ENCODE results near the gene NRSN2. TPM values are rescaled to one million over a fixed set of nuclear protein-coding genes. Genes with fewer than 3 reads are reported as not detected.
"Not testable (repeated sequence)": the region's sequence is repeated elsewhere in the genome, so short reads cannot be mapped to it uniquely, and the experiment has no call there.

The NRSN2 gene
- total RNA-seq, 1 experiment from 2014 or later: 0.42 TPM

- H3K27ac Mint-ChIP-seq (ENCODE audit: unreplicated experiment): peak overlapping the region; percentile 97
- peak; percentile 83 for DNase-seq
- peaks cover 53% of the 10 kb centered on the region for H3K4me1 Mint-ChIP-seq (ENCODE audit: low read depth, unreplicated experiment)
- peak overlapping the region; percentile 26 for H3K4me3 Mint-ChIP-seq (ENCODE audit: low read depth, unreplicated experiment)
- CTCF ChIA-PET: interaction anchor here (0.6 to 1.6 kb wide), 10 partner anchors 9 to 41 kb away, joined by 3 to 9 read pairs (median 4); partner anchors contain the start of genes RBCK1 and TRIB3
- H3K27me3 Mint-ChIP-seq (ENCODE audit: unreplicated experiment): no peaks in the 10 kb centered on the region
- peaks cover 29% of the 10 kb centered on the region for H3K36me3 Mint-ChIP-seq (ENCODE audit: insufficient read depth, unreplicated experiment)
- intact Hi-C loops (cut with micrococcal nuclease; ENCODE audit: unreplicated experiment): no loop called here
- TF ChIP-seq, protein P1, sequence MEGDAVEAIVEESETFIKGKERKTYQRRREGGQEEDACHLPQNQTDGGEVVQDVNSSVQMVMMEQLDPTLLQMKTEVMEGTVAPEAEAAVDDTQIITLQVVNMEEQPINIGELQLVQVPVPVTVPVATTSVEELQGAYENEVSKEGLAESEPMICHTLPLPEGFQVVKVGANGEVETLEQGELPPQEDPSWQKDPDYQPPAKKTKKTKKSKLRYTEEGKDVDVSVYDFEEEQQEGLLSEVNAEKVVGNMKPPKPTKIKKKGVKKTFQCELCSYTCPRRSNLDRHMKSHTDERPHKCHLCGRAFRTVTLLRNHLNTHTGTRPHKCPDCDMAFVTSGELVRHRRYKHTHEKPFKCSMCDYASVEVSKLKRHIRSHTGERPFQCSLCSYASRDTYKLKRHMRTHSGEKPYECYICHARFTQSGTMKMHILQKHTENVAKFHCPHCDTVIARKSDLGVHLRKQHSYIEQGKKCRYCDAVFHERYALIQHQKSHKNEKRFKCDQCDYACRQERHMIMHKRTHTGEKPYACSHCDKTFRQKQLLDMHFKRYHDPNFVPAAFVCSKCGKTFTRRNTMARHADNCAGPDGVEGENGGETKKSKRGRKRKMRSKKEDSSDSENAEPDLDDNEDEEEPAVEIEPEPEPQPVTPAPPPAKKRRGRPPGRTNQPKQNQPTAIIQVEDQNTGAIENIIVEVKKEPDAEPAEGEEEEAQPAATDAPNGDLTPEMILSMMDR (IDR thresholded peaks at IDR 0.05; ENCODE audit: unreplicated experiment): no peak
- peaks cover 4% of the 10 kb centered on the region for H3K9me3 Mint-ChIP-seq (ENCODE audit: low read depth, unreplicated experiment)
- no TSS peak for BruUV-seq (replicated peaks)
These were observed 25.0 kb downstream of the NRSN2 start for GRCh38 chr20:371755-372542.

DNA sequence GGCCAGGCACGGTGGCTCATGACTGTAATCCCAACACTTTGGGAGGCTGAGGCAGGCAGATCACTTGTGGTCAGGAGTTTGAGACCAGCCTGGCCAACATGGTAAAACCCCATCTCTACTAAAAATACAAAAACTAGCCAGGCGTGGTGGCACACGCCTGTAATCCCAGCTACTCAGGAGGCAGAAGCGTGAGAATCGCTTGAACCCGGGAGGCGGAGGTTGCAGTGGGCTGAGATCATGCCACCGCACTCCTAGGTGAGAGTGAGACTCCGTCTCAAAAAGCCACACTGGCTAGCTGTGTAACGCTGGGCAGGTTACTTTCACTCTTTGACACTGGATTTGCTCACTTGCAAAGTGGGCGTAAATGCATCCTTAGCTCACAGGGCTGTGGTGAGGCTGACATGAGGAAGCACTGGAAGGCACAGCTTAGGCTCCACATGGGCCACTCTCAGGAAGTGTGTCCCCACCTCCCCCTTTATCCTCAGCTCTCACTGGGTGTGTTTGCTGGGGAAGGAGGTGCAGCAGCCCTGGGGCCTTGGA is 25.7 kb downstream of the NRSN2 start:
- peaks cover 48% of the 10 kb centered on the region for H3K4me1 Mint-ChIP-seq (ENCODE audit: low read depth, unreplicated experiment)
- peak overlapping the region; percentile 97 for H3K27ac Mint-ChIP-seq (ENCODE audit: unreplicated experiment)
- CTCF ChIA-PET: interaction anchor here (0.7 to 1.6 kb wide), 7 partner anchors 8 to 35 kb away, joined by 3 to 9 read pairs (median 6); partner anchors contain the start of gene RBCK1
- H3K27me3 Mint-ChIP-seq (ENCODE audit: unreplicated experiment); BruUV-seq (replicated peaks); DNase-seq; intact Hi-C loops (cut with micrococcal nuclease; ENCODE audit: unreplicated experiment); H3K9me3 Mint-ChIP-seq (ENCODE audit: low read depth, unreplicated experiment): not testable (repeated sequence)
- peak overlapping the region; percentile 26 for H3K4me3 Mint-ChIP-seq (ENCODE audit: low read depth, unreplicated experiment)
- H3K36me3 Mint-ChIP-seq (ENCODE audit: insufficient read depth, unreplicated experiment): peaks cover 29% of the 10 kb centered on the region

GRCh38 chr20:373171-373890 is 26.4 kb downstream of the NRSN2 start:
- Mint-ChIP-seq H3K9me3 (ENCODE audit: low read depth, unreplicated experiment) (peaks cover 4% of the 10 kb centered on the region), H3K4me1 (ENCODE audit: low read depth, unreplicated experiment) (peaks cover 48% of the 10 kb centered on the region), H3K27me3 (ENCODE audit: unreplicated experiment) (no peaks in the 10 kb centered on the region), H3K4me3 (ENCODE audit: low read depth, unreplicated experiment) (no peak overlapping the region), H3K27ac (ENCODE audit: unreplicated experiment) (peak overlapping the region; percentile 97), H3K36me3 (ENCODE audit: insufficient read depth, unreplicated experiment) (peaks cover 30% of the 10 kb centered on the region)
- no peak for DNase-seq
- no TSS peak for BruUV-seq (replicated peaks)
- TF ChIP-seq, protein P1 (IDR thresholded peaks at IDR 0.05; ENCODE audit: unreplicated experiment): no peak
- intact Hi-C loops (cut with micrococcal nuclease; ENCODE audit: unreplicated experiment): no loop called here
- CTCF ChIA-PET: interaction anchor here (1.5 kb wide), 1 partner anchor 9 kb away, joined by 7 read pairs; no protein-coding TSS in a partner anchor

DNA sequence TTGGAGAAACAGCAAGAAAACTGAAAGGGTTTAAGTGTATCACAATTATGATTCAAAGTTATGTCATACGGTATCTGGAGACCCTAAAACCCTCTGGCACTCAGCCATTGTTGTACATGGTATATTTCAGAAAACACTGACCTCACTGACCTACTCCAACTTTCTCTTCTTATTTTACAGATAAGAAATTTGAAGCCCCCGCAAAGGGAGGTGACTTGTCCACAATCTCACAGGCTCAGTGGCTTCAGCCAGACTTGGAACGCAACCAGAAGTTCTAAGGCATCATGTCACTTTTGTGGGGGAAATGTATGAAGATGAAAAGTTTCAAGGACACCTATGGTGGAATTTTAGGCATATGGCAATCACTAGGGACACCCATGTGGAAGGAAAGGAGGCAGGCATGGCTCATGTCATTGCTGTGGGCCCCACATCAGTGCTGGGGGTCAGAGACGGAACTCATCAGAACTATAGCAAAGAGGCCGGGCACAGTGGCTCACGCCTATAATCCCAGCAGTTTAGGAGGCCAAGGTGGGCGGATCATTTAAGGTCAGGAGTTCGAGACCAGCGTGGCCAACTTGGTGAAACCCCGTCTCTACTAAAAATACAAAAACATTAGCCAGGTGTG is 28.5 kb downstream of the NRSN2 start:
- no peak for DNase-seq
- intact Hi-C loops (cut with micrococcal nuclease; ENCODE audit: unreplicated experiment): no loop called here
- Mint-ChIP-seq H3K9me3 (ENCODE audit: low read depth, unreplicated experiment) (no peaks in the 10 kb centered on the region), H3K27me3 (ENCODE audit: unreplicated experiment) (no peaks in the 10 kb centered on the region), H3K4me3 (ENCODE audit: low read depth, unreplicated experiment) (no peak overlapping the region), H3K4me1 (ENCODE audit: low read depth, unreplicated experiment) (peaks cover 28% of the 10 kb centered on the region), H3K36me3 (ENCODE audit: insufficient read depth, unreplicated experiment) (peaks cover 31% of the 10 kb centered on the region), H3K27ac (ENCODE audit: unreplicated experiment) (peak overlapping the region; percentile 47)
- TF ChIP-seq, protein P1 (IDR thresholded peaks at IDR 0.05; ENCODE audit: unreplicated experiment): no peak
- no TSS peak for BruUV-seq (replicated peaks)
- CTCF ChIA-PET: no interaction called here

All from Calu3 (cell line).